Loucy (cell line): ENCODE results near the gene CYYR1.

Experiments
- H2AFZ ChIP-seq: fragments of 200-600 bp; sonication (generic); 2 replicates; pipeline ENCODE4 v1.6.0; 2016; ENCODE audit warnings: antibody characterized with exemption, mild to moderate bottlenecking, low read length, moderate library complexity
- H3F3A ChIP-seq: fragments of 200-600 bp; 2 replicates; pipeline ENCODE4 v1.6.0; 2016; ENCODE audit warnings: antibody characterized with exemption, low read depth, mild to moderate bottlenecking
- H3K27me3 ChIP-seq: fragments of 200-600 bp; sonication (generic); 2 replicates; pipeline ENCODE4 v1.6.1; 2014; ENCODE audit warnings: low read length, mild to moderate bottlenecking; ENCODE audit not compliant: insufficient read depth, poor library complexity, severe bottlenecking
- H3K36me3 ChIP-seq: fragments of 200-600 bp; sonication (generic); 2 replicates; pipeline ENCODE4 v1.6.1; 2016; ENCODE audit warnings: low read length; ENCODE audit not compliant: insufficient read depth
- H3K4me1 ChIP-seq: fragments of 200-600 bp; sonication (generic); 2 replicates; pipeline ENCODE4 v1.5.1; 2014; ENCODE audit warnings: low read length, mild to moderate bottlenecking; ENCODE audit not compliant: insufficient read depth, poor library complexity, severe bottlenecking
- H3K4me2 ChIP-seq: fragments of 200-600 bp; sonication (generic); 2 replicates; pipeline ENCODE4 v1.6.0; 2014; ENCODE audit warnings: antibody characterized with exemption, low read length, low read depth, mild to moderate bottlenecking; ENCODE audit not compliant: poor library complexity, severe bottlenecking
- H3K4me3 ChIP-seq: fragments of 200-600 bp; sonication (generic); 2 replicates; pipeline ENCODE4 v1.5.1; 2014; ENCODE audit warnings: low read length, mild to moderate bottlenecking, mixed read lengths; ENCODE audit not compliant: poor library complexity, severe bottlenecking
- H3K79me2 ChIP-seq: fragments of 200-600 bp; sonication (generic); 2 replicates; pipeline ENCODE4 v1.6.1; 2014; ENCODE audit warnings: low read length; ENCODE audit not compliant: insufficient read depth
- H3K9ac ChIP-seq: fragments of 200-600 bp; sonication (generic); 2 replicates; pipeline ENCODE4 v1.6.0; 2014; ENCODE audit warnings: mild to moderate bottlenecking, low read depth, low read length, moderate library complexity; ENCODE audit not compliant: poor library complexity, severe bottlenecking
- H3K9me2 ChIP-seq: fragments of 200-600 bp; sonication (generic); replicated peaks from 2 replicates; pipeline ENCODE4 v1.6.1; 2016; ENCODE audit warnings: low read depth, low read length, mixed read lengths
- H3K9me3 ChIP-seq: fragments of 200-600 bp; sonication (generic); 2 replicates; pipeline ENCODE4 v1.6.1; 2014; ENCODE audit warnings: mild to moderate bottlenecking, antibody characterized with exemption, low read length, low read depth; ENCODE audit not compliant: insufficient read depth
- H4K20me1 ChIP-seq: fragments of 200-600 bp; sonication (generic); 2 replicates; pipeline ENCODE4 v1.6.0; 2014; ENCODE audit warnings: antibody characterized with exemption, low read length, mild to moderate bottlenecking; ENCODE audit not compliant: insufficient read depth, poor library complexity, severe bottlenecking
- CTCF ChIP-seq: fragments of 200-600 bp; sonication (generic); conservative IDR thresholded peaks from 2 replicates; pipeline ENCODE4 v1.5.1; 2014; ENCODE audit warnings: mild to moderate bottlenecking, antibody characterized with exemption, low read length
- EZH2phosphoT487 ChIP-seq: fragments of 200-600 bp; IDR thresholded peaks from 2 replicates; pipeline ENCODE4 v1.6.1; 2018; ENCODE audit warnings: antibody characterized with exemption, mild to moderate bottlenecking, moderate library complexity, borderline replicate concordance

CYYR1 gene

GRCh38 chr21:26438976-26439375 lies 134.1 kb downstream of the CYYR1 start:
- Histone ChIP-seq H3K9me3 (no peaks in the 10 kb centered on the region; the same call in 1 of the 2 replicates), H3K9me2 (no peaks in the 10 kb centered on the region)

GRCh38 chr21:26437326-26438009 lies 135.6 kb downstream of the CYYR1 start:
- Histone ChIP-seq H3K36me3 (no peaks in the 10 kb centered on the region), H3K79me2 (no peaks in the 10 kb centered on the region)

More at GRCh38 chr21:26438976-26439375, 134.1 kb downstream of the CYYR1 start:
- Histone ChIP-seq H3K36me3 (no peaks in the 10 kb centered on the region), H3K4me2 (no peak overlapping the region), H3K9ac (no peak overlapping the region), H3K4me1 (no peaks in the 10 kb centered on the region), H3K79me2 (no peaks in the 10 kb centered on the region), H2AFZ (no peak overlapping the region), H3F3A (no peaks in the 10 kb centered on the region), H3K27me3 (no peaks in the 10 kb centered on the region), H3K4me3 (no peak overlapping the region), H4K20me1 (no peaks in the 10 kb centered on the region)
- TF ChIP-seq EZH2phosphoT487 (no peak), CTCF (no peak)

GRCh38 chr21:26433386-26433785 lies 139.7 kb downstream of the CYYR1 start:
- Histone ChIP-seq H3K79me2 (no peaks in the 10 kb centered on the region), H2AFZ (no peak overlapping the region), H3K9me3 (no peaks in the 10 kb centered on the region), H3K9me2 (no peaks in the 10 kb centered on the region), H3K36me3 (no peaks in the 10 kb centered on the region), H4K20me1 (no peaks in the 10 kb centered on the region), H3K4me2 (no peak overlapping the region), H3K27me3 (no peaks in the 10 kb centered on the region), H3K4me3 (no peak overlapping the region), H3K4me1 (no peaks in the 10 kb centered on the region), H3F3A (no peaks in the 10 kb centered on the region), H3K9ac (no peak overlapping the region)
- no peak for TF ChIP-seq CTCF
- TF ChIP-seq EZH2phosphoT487: no peak

More at GRCh38 chr21:26437326-26438009, 135.6 kb downstream of the CYYR1 start:
- Histone ChIP-seq H3F3A (no peaks in the 10 kb centered on the region), H3K4me2 (no peak overlapping the region), H4K20me1 (no peaks in the 10 kb centered on the region), H3K9me2 (no peaks in the 10 kb centered on the region), H2AFZ (no peak overlapping the region), H3K4me1 (no peaks in the 10 kb centered on the region), H3K27me3 (no peaks in the 10 kb centered on the region), H3K9me3 (no peaks in the 10 kb centered on the region; the same call in 1 of the 2 replicates), H3K4me3 (no peak overlapping the region), H3K9ac (no peak overlapping the region)
- TF ChIP-seq EZH2phosphoT487 (no peak), CTCF (no peak)
